AG09309 (cell line): ENCODE results near the gene PPP2R3B.

ENCODE experiments used
- DNase-seq: peaks from one replicate; pipeline ENCODE4 v3.0.0-alpha.2; 2010; ENCODE audit warnings: low read depth
- H3K4me3 ChIP-seq: 2 replicates; pipeline ENCODE4 v1.5.1; 2011; ENCODE audit warnings: mild to moderate bottlenecking, low read depth, low read length, moderate library complexity; ENCODE audit not compliant: control insufficient read depth
- CTCF ChIP-seq: IDR thresholded peaks from 2 replicates; pipeline ENCODE4 v1.5.1; 2011; ENCODE audit warnings: mild to moderate bottlenecking, low read depth, low read length, inconsistent platforms; ENCODE audit not compliant: insufficient read depth, control insufficient read depth; ENCODE audit errors: missing control alignments

The PPP2R3B gene

GRCh38 chrX:302975-303374 lies 83.7 kb downstream of the PPP2R3B start:
- H3K4me3 ChIP-seq: no peak overlapping the region
- no peak for DNase-seq
- TF ChIP-seq CTCF: no peak

DNA sequence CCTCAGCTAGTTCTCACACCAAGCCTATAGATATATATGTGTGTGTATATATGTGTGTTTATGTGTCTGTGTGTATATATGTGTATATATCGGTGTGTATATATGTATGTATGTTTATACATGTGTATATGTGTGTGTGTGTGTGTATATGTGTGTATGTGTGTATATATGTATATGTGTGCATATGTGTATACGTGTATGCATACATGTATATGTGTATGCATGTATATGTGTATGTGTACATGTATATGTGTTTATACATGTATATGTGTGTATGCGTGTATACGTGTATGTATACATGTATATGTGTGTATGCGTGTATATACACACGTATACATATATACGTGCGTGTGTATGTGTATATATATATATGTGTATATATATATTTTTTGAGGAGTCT lies 86.4 kb downstream of the PPP2R3B start:
- H3K4me3 ChIP-seq: no peak overlapping the region
- no peak for TF ChIP-seq CTCF
- no peak for DNase-seq

DNA sequence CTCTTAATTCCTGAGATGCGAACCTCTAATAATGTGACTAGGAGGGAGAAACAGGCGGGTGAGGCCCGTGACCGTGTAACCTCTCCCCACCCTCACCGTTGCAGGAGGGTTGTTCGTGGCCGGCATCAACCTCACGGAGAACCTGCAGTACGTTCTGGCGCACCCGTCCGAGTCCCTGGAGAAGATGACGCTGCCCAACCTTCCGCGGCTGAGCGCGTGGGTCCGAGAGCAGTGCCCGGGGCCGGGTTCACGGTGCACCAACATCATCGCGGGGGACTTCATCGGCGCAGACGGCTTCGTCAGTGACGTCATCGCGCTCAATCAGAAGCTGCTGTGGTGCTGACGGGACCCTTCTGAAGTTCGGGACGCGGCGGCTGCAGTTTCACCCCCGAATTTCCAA lies 87.7 kb downstream of the PPP2R3B start:
- TF ChIP-seq CTCF: no peak
- DNase-seq: no peak
- no peak overlapping the region for H3K4me3 ChIP-seq

- DNase-seq: no peak
- TF ChIP-seq CTCF: no peak
- no peak overlapping the region for H3K4me3 ChIP-seq
Observed at GRCh38 chrX:295136-295535, 91.6 kb downstream of the PPP2R3B start.

DNA sequence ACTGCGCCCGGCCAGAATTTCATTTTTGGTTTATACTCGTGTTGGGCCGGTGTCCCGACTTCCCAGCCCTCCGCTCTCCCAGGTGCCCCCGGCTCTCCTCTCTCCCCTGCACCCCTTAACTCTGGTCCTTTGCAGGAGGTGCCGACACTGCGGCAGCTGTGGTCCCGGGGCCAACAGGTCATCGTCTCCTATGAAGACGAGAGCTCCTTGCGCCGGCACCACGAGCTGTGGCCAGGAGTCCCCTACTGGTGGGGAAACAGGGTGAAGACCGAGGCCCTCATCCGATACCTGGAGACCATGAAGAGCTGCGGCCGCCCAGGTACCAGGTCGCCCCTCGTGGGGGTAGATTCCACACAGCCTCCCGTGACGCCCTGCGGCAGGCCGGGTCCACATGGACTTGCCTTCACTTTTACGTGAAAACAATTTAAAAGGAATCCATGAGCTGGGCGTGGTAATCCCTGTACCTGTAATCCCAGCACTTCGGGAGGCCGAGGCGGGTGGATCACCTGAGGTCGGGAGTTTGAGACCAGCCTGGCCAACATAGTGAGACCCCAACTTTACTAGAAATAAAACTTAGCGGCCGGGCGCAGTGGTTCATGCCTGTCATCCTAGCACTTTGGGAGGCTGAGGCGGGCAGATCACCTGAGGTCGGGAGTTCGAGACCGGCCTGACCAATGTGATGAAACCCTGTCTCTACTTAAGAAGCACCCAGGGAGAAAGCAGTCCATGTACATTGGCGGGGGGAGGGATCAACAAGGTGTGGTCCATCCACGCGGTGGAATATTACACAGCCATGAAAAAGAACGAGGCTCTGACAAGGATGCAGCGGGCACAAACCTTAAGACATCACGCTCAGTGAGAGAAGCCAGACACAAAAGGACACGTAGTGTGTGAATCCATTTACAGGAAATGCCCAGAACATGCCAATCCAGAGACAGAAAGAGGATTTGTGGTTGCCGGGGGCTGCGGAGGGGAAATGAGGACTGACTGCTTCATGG lies 93.5 kb downstream of the PPP2R3B start:
- no peak for TF ChIP-seq CTCF
- DNase-seq: no peak
- no peak overlapping the region for H3K4me3 ChIP-seq

DNA sequence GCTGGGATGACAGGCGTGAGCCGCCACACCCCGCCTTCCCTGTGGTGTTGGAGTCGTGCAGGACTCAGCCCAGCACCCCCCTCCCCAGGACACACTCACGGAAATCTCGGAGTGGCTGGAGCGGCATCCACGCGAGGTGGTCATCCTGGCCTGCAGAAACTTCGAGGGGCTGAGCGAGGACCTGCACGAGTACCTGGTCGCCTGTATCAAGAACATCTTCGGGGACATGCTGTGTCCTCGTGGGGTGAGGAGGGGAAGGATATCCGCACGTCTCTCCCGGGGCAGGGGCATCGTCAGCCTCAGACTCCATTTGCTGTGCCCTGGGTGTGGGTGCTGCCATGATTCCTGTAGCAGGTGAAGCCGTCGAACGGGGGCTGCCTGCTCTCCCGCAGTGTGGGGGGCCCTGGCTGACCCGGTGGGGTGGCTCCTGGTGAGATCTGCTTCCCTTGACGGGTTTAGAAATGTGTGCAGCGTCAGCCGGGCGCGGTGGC lies 95.3 kb downstream of the PPP2R3B start:
- no peak for TF ChIP-seq CTCF
- DNase-seq: no peak

More for the DNA sequence above, 95.3 kb downstream of the PPP2R3B start:
- no peak overlapping the region for H3K4me3 ChIP-seq
